GM12878 (cell line): ENCODE results near the gene THSD8. TPM values are rescaled to one million over a fixed set of nuclear protein-coding genes. Genes with fewer than 3 reads are reported as not detected.

ENCODE experiments used
- ATAC-seq: fragments of 200-7000 bp; cut with Tn5 transposase; 3 replicates; pipeline ENCODE4 v1.9.1; 2020; ENCODE audit warnings: mild to moderate bottlenecking, moderate library complexity
- BruUV-seq: library from RNA; stranded (reverse); fragments of 400-500 nt; replicated peaks from 2 replicates; lab custom pipeline; 2021; lab: Mats Ljungman, UMichigan
- CTCF ChIA-PET: fragments of 300-600 bp; sonication (Branson Sonifier 250); formaldehyde crosslinking; extraction: SDS; loops from one replicate; lab custom pipeline; 2021; ENCODE audit warnings: inconsistent platforms; lab: Yijun Ruan, JAX
- POLR2A ChIA-PET: fragments of 350-600 bp; formaldehyde crosslinking; extraction: SDS; loops from one replicate; lab custom pipeline; 2021; ENCODE audit warnings: inconsistent platforms; lab: Charles Lee
- RAD21 ChIA-PET: fragments of 300-600 bp; sonication (Branson Sonifier 250); formaldehyde crosslinking; loops from one replicate; lab custom pipeline; 2023; ENCODE audit warnings: antibody characterized with exemption; ENCODE audit not compliant: unreplicated experiment; lab: Charles Lee
- SMC1A ChIA-PET: fragments of 300-600 bp; sonication (Branson Sonifier 250); formaldehyde crosslinking; loops from one replicate; lab custom pipeline; 2023; ENCODE audit not compliant: unreplicated experiment, uncharacterized antibody; lab: Charles Lee
- DNase-seq: peaks from one replicate; pipeline ENCODE4 v3.0.0-alpha.2; 2011; ENCODE audit warnings: low read depth, low spot score
- FAIRE-seq: peaks from 3 replicates; lab custom pipeline; 2011; peaks lifted over from hg19 to GRCh38; lab: Jason Lieb, UNC
- H2AFZ ChIP-seq: 2 replicates; pipeline ENCODE4 v1.6.0; 2011; ENCODE audit warnings: low read depth, low read length, control low read depth; ENCODE audit not compliant: control insufficient read depth
- H3K27ac ChIP-seq: 2 replicates; pipeline ENCODE4 v1.5.1; 2011; ENCODE audit warnings: control low read depth; ENCODE audit not compliant: control insufficient read depth, insufficient read depth
- H3K27me3 ChIP-seq, 2 experiments: replicated peaks in 1 of 2; 2 replicates each; pipeline versions ENCODE4 v1.6.0 to v1.6.1; 2011; ENCODE audit warnings: low read length in 1 of 2; ENCODE audit not compliant: control insufficient read depth in 2 of 2, insufficient read depth in 2 of 2
- H3K36me3 ChIP-seq, 2 experiments: 2 replicates each; pipeline ENCODE4 v1.5.1; 2011; ENCODE audit warnings: low read length in 1 of 2; ENCODE audit not compliant: control insufficient read depth in 2 of 2, insufficient read depth in 2 of 2
- H3K4me1 ChIP-seq: 2 replicates; pipeline ENCODE4 v1.6.1; 2011; ENCODE audit warnings: mild to moderate bottlenecking, low read length, moderate library complexity, mixed read lengths; ENCODE audit not compliant: control insufficient read depth, insufficient read depth
- H3K4me2 ChIP-seq: 2 replicates; pipeline ENCODE4 v1.6.0; 2011; ENCODE audit warnings: control low read depth; ENCODE audit not compliant: control insufficient read depth, insufficient read depth
- H3K4me3 ChIP-seq: fragments of 200-600 bp; sonication (generic); 2 replicates; pipeline ENCODE4 v1.5.1; 2016
- H3K79me2 ChIP-seq: 2 replicates; pipeline ENCODE4 v1.6.0; 2011; ENCODE audit warnings: low read length; ENCODE audit not compliant: control insufficient read depth, insufficient read depth
- H3K9ac ChIP-seq: 2 replicates; pipeline ENCODE4 v1.8.0; 2011; ENCODE audit warnings: low read length, control low read depth, mixed read lengths; ENCODE audit not compliant: control insufficient read depth, insufficient read depth
- H3K9me3 ChIP-seq: replicated peaks from 3 replicates; pipeline ENCODE4 v1.5.1; 2011; ENCODE audit warnings: mild to moderate bottlenecking, low read length; ENCODE audit not compliant: control insufficient read depth, insufficient read depth
- H4K20me1 ChIP-seq: 2 replicates; pipeline ENCODE4 v1.6.0; 2011; ENCODE audit not compliant: control insufficient read depth, insufficient read depth
- CBX5 ChIP-seq: sonication (generic); IDR thresholded peaks from 2 replicates; pipeline ENCODE4 v1.6.1; 2016; ENCODE audit warnings: low read depth, moderate library complexity, mild to moderate bottlenecking, inconsistent platforms
- DPF2 ChIP-seq: fragments of 450-650 bp; IDR thresholded peaks from 2 replicates; pipeline ENCODE4 v1.6.1; 2017; ENCODE audit warnings: mild to moderate bottlenecking
- EGR1 ChIP-seq, 2 experiments: IDR thresholded peaks; 1 replicate in 1 of 2; 2 replicates in 1 of 2; pipeline ENCODE4 v1.6.1; 2011 to 2012; ENCODE audit warnings: low read depth in 2 of 2, low read length in 2 of 2, borderline replicate concordance in 1 of 2, mild to moderate bottlenecking in 1 of 2, moderate library complexity in 1 of 2
- ESRRA ChIP-seq: IDR thresholded peaks from 2 replicates; pipeline ENCODE4 v1.6.1; 2012; ENCODE audit warnings: mild to moderate bottlenecking, low read length, improper control_type of control experiment
- IKZF2 ChIP-seq, 2 experiments: fragments of 450-650 bp; IDR thresholded peaks; 2 replicates each; pipeline ENCODE4 v1.6.1; 2017; ENCODE audit warnings: mild to moderate bottlenecking in 2 of 2, moderate library complexity in 2 of 2
- MYB ChIP-seq: fragments of 150-350 bp; IDR thresholded peaks from 2 replicates; pipeline ENCODE4 v1.6.1; 2014; ENCODE audit warnings: mild to moderate bottlenecking, low read depth, low read length, borderline replicate concordance
- NR2C1 ChIP-seq: fragments of 450-650 bp; IDR thresholded peaks from 2 replicates; pipeline ENCODE4 v1.6.1; 2017; ENCODE audit warnings: antibody characterized with exemption, mild to moderate bottlenecking, moderate library complexity
- POLR2A ChIP-seq: IDR thresholded peaks from 2 replicates; pipeline ENCODE4 v1.6.1; 2011; ENCODE audit warnings: low read depth, mild to moderate bottlenecking, low read length
- SP1 ChIP-seq: IDR thresholded peaks from one replicate; pipeline ENCODE4 v1.6.1; 2011; ENCODE audit warnings: low read depth, low read length
- TCF12 ChIP-seq: IDR thresholded peaks from 2 replicates; pipeline ENCODE4 v1.6.1; 2011; ENCODE audit warnings: low read depth, mild to moderate bottlenecking, low read length
- TCF3 ChIP-seq: IDR thresholded peaks from 2 replicates; pipeline ENCODE4 v1.6.1; 2012; ENCODE audit warnings: low read depth, mild to moderate bottlenecking, low read length, borderline replicate concordance; ENCODE audit not compliant: insufficient read depth
- ZSCAN29 ChIP-seq: fragments of 450-650 bp; IDR thresholded peaks from 2 replicates; pipeline ENCODE4 v1.6.1; 2017; ENCODE audit warnings: mild to moderate bottlenecking, moderate library complexity
- WGBS: methylation state at CpG from one replicate; pipeline ENCODE4 v1.1.6; 2016; ENCODE audit warnings: low lambda C conversion rate; ENCODE audit not compliant: insufficient replicate concordance, insufficient coverage; ENCODE audit errors: missing lambda C conversion rate; 5-methylcytosine and 5-hydroxymethylcytosine counted together
- in situ Hi-C: fragments of 300-500 bp; cut with MboI; formaldehyde crosslinking; loops from 9 replicates; pipeline ENCODE4 v1.14.3; 2018; ENCODE audit warnings: mixed read lengths
- intact Hi-C: fragments of 100-400 bp; cut with micrococcal nuclease; formaldehyde crosslinking; loops from one replicate; pipeline ENCODE4 v1.14.2; 2022; ENCODE audit not compliant: unreplicated experiment
- polyA plus RNA-seq, 11 experiments: library from polyadenylated mRNA; depleted of rRNA in 4 of 11; unstranded in 6 of 11; stranded (reverse) in 5 of 11; fragments of >200 nt; fragmentation: Nextera tagmentation in 4 of 11; fragmentation: Illumina TruSeq in 1 of 11; extraction: Ambion mirVana in 4 of 11; extraction: Trizol in 1 of 11; gene quantifications; 1 replicate in 1 of 11; 2 replicates in 10 of 11; pipeline versions ENCODE4 v1.2.1 to v1.2.3, GENCODE V29; 2011 to 2016; ENCODE audit warnings: inconsistent platforms in 2 of 11, missing spikeins in 2 of 11, low read depth in 1 of 11
- total RNA-seq, 4 experiments: library from RNA; depleted of rRNA in 3 of 4; stranded (reverse); fragments of >200 nt in 3 of 4; fragmentation: Illumina TruSeq in 1 of 4; extraction: Trizol in 1 of 4; gene quantifications; 2 replicates each; pipeline versions ENCODE4 v1.2.1 to v1.2.3, GENCODE V29; 2013 to 2021
- TF ChIP-seq, protein P1 (sequence below): fragments of 450-650 bp; IDR thresholded peaks from 2 replicates; pipeline ENCODE4 v1.6.1; 2017; ENCODE audit warnings: mild to moderate bottlenecking
- TF ChIP-seq, protein P2 (sequence below): IDR thresholded peaks from 2 replicates; pipeline ENCODE4 v1.6.1; 2011; ENCODE audit warnings: borderline replicate concordance, low read depth, mild to moderate bottlenecking, moderate library complexity, low read length; ENCODE audit not compliant: insufficient read depth, poor library complexity, severe bottlenecking
- TF ChIP-seq, protein P3 (sequence below): fragments of 450-650 bp; IDR thresholded peaks from 2 replicates; pipeline ENCODE4 v1.6.1; 2017; ENCODE audit warnings: mild to moderate bottlenecking, low read depth, inconsistent platforms; ENCODE audit not compliant: poor library complexity, severe bottlenecking

The THSD8 gene
- total and polyA plus RNA-seq, 10 of the 15 experiments (the other 5 are each of a cell fraction or from before 2014, with no cell fraction given), result 0.24 to 32.3 (median 21.3) TPM; not detected in 2

GRCh38 chr19:12789098-12789903, 12.6 kb upstream of the THSD8 start:
- peak overlapping the region; percentile 99 for H3K27ac ChIP-seq
- H4K20me1 ChIP-seq, result no peaks in the 10 kb centered on the region
- in situ Hi-C loops, result no loop called here
- no peaks in the 10 kb centered on the region; the same call in 2 of the 3 replicates for H3K9me3 ChIP-seq
- H3K79me2 ChIP-seq, result peaks cover 42% of the 10 kb centered on the region
- ChIA-PET CTCF (interaction anchor here (1.4 to 4.2 kb wide), 3 partner anchors 7 to 24 kb away, joined by 8 to 44 read pairs (median 22); no protein-coding TSS in a partner anchor), POLR2A (interaction anchor here (0.6 to 3.4 kb wide), 4 partner anchors 8 to 366 kb away, joined by 3 to 66 read pairs (median 4); no protein-coding TSS in a partner anchor), SMC1A (interaction anchor here (1.4 to 4.1 kb wide), 3 partner anchors 12 to 29 kb away, joined by 3 to 28 read pairs (median 4); no protein-coding TSS in a partner anchor), RAD21 (interaction anchor here (0.6 to 4.5 kb wide), 4 partner anchors 11 to 101 kb away, joined by 3 to 49 read pairs (median 4); no protein-coding TSS in a partner anchor)
- ATAC-seq (no peak), FAIRE-seq (no peak), DNase-seq (no peak)
- peak overlapping the region; percentile 97 for H3K4me2 ChIP-seq
- no TSS peak for BruUV-seq
- H2AFZ ChIP-seq, result no peak overlapping the region; the same call in none of the 2 replicates
- H3K9ac ChIP-seq, result peak overlapping the region; percentile 97
- no peaks in the 10 kb centered on the region for H3K27me3 ChIP-seq
- WGBS, result under 1% methylated on average over 45 of the region's 46 CpGs
- H3K4me1 ChIP-seq, result peaks cover 55% of the 10 kb centered on the region
- intact Hi-C loops, result loop anchor here (5.0 to 10.0 kb wide), 2 partner anchors 148 to 1694 kb away; partner anchors contain the start of gene CALR
- H3K4me3 ChIP-seq, result peak overlapping the region; percentile 90
- no peaks in the 10 kb centered on the region for H3K36me3 ChIP-seq
- TF ChIP-seq, protein P1, sequence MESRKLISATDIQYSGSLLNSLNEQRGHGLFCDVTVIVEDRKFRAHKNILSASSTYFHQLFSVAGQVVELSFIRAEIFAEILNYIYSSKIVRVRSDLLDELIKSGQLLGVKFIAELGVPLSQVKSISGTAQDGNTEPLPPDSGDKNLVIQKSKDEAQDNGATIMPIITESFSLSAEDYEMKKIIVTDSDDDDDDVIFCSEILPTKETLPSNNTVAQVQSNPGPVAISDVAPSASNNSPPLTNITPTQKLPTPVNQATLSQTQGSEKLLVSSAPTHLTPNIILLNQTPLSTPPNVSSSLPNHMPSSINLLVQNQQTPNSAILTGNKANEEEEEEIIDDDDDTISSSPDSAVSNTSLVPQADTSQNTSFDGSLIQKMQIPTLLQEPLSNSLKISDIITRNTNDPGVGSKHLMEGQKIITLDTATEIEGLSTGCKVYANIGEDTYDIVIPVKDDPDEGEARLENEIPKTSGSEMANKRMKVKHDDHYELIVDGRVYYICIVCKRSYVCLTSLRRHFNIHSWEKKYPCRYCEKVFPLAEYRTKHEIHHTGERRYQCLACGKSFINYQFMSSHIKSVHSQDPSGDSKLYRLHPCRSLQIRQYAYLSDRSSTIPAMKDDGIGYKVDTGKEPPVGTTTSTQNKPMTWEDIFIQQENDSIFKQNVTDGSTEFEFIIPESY, result no peak
- TF ChIP-seq IKZF2 (IDR thresholded peaks at IDR 0.05), result peak in 1 of 2 experiments; percentile 9; a peak in 1 of 4 replicates
- 0 out of 2 replicates have a peak, but pooled peaks have one; percentile 12 for TF ChIP-seq NR2C1
- TF ChIP-seq TCF3, result 0 out of 2 replicates have a peak, but pooled peaks have one; percentile 8
- TF ChIP-seq, protein P2, sequence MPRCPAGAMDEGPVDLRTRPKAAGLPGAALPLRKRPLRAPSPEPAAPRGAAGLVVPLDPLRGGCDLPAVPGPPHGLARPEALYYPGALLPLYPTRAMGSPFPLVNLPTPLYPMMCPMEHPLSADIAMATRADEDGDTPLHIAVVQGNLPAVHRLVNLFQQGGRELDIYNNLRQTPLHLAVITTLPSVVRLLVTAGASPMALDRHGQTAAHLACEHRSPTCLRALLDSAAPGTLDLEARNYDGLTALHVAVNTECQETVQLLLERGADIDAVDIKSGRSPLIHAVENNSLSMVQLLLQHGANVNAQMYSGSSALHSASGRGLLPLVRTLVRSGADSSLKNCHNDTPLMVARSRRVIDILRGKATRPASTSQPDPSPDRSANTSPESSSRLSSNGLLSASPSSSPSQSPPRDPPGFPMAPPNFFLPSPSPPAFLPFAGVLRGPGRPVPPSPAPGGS, result peak; percentile 31
- 0 out of 2 replicates have a peak, but pooled peaks have one; percentile 30 for TF ChIP-seq ESRRA
- no peak for TF ChIP-seq ZSCAN29
- peak in 1 of 2 experiments; percentile 27; a peak in 1 of 3 replicates for TF ChIP-seq EGR1 (IDR thresholded peaks at IDR 0.05; ENCODE audit: borderline replicate concordance in 1 of 2, low read depth in 2 of 2, low read length in 2 of 2)
- no peak for TF ChIP-seq SP1
- no peak for TF ChIP-seq CBX5
- TF ChIP-seq, protein P3, sequence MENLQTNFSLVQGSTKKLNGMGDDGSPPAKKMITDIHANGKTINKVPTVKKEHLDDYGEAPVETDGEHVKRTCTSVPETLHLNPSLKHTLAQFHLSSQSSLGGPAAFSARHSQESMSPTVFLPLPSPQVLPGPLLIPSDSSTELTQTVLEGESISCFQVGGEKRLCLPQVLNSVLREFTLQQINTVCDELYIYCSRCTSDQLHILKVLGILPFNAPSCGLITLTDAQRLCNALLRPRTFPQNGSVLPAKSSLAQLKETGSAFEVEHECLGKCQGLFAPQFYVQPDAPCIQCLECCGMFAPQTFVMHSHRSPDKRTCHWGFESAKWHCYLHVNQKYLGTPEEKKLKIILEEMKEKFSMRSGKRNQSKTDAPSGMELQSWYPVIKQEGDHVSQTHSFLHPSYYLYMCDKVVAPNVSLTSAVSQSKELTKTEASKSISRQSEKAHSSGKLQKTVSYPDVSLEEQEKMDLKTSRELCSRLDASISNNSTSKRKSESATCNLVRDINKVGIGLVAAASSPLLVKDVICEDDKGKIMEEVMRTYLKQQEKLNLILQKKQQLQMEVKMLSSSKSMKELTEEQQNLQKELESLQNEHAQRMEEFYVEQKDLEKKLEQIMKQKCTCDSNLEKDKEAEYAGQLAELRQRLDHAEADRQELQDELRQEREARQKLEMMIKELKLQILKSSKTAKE, result peak; percentile 70
- peak; percentile 75 for TF ChIP-seq POLR2A
- no peak for TF ChIP-seq TCF12
- TF ChIP-seq DPF2, result peak; percentile 15
- no peak for TF ChIP-seq MYB
